ENCODE results near the gene BST1. TPM values are rescaled to one million over a fixed set of nuclear protein-coding genes. Genes with fewer than 3 reads are reported as not detected.

BST1 gene
- polyA plus RNA-seq, 1 of the 3 experiments (the other 2 are of a cell fraction) = 7.3 TPM

- TF ChIP-seq REST (IDR thresholded peaks at IDR 0.05; ENCODE audit: low read depth, low read length) = 0 out of 2 replicates have a peak, but pooled peaks have one; percentile 56
Observed at GRCh38 chr4:15695240-15695699, 7.6 kb upstream of the BST1 start (continued).

GRCh38 chr4:15695729-15696128, 7.1 kb upstream of the BST1 start:
- Histone ChIP-seq H3K36me3 (replicated peaks in 1 of 2; ENCODE audit: control insufficient read depth in 1 of 2, insufficient read depth in 2 of 2, low read length in 1 of 2) (no peaks in the 10 kb centered on the region), H3K9me2 (no peaks in the 10 kb centered on the region), H3K9ac (no peak overlapping the region), H3K4me3 (ENCODE audit: low read depth in 2 of 2, low read length in 1 of 2) (no peak overlapping the region), H3K27me3 (ENCODE audit: insufficient read depth) (no peaks in the 10 kb centered on the region), H3K4me1 (ENCODE audit: control insufficient read depth in 1 of 2, insufficient read depth in 2 of 2, low read depth in 1 of 2, low read length in 1 of 2) (peaks cover 0 to 12% of the 10 kb centered on the region in 2 experiments; a peak in 3 of 4 replicates), H3K27ac (ENCODE audit: low read depth in 2 of 2, low read length in 1 of 2) (peak overlapping the region in 1 of 2 experiments; percentile 64; a peak in 2 of 4 replicates), H3K4me2 (peak overlapping the region; percentile 36), H2AFZ (ENCODE audit: low read depth) (no peak overlapping the region), H3F3A (replicated peaks; ENCODE audit: insufficient read depth) (peaks cover 13% of the 10 kb centered on the region), H3K79me2 (ENCODE audit: insufficient read depth) (no peaks in the 10 kb centered on the region), H4K20me1 (ENCODE audit: insufficient read depth) (no peaks in the 10 kb centered on the region), H3K9me3 (no peaks in the 10 kb centered on the region)
- CTCF ChIA-PET = interaction anchor here (1.5 kb wide), 1 partner anchor 216 kb away, joined by 4 read pairs; no protein-coding TSS in a partner anchor
- DNase-seq = no peak
- POLR2A ChIA-PET = no interaction called here
- WGBS (ENCODE audit: low lambda C conversion rate) = 91% methylated on average over 3 of the region's 3 CpGs
- TF ChIP-seq MAX (IDR thresholded peaks at IDR 0.05; ENCODE audit: low read depth) = no peak

GRCh38 chr4:15696866-15697265, 6.0 kb upstream of the BST1 start:
- Histone ChIP-seq H3K9me3 (no peaks in the 10 kb centered on the region), H3K79me2 (ENCODE audit: insufficient read depth) (no peaks in the 10 kb centered on the region), H3K4me1 (ENCODE audit: control insufficient read depth in 1 of 2, insufficient read depth in 2 of 2, low read depth in 1 of 2, low read length in 1 of 2) (peaks cover 0 to under 1% of the 10 kb centered on the region in 2 experiments; a peak in 2 of 4 replicates), H4K20me1 (ENCODE audit: insufficient read depth) (no peaks in the 10 kb centered on the region), H2AFZ (ENCODE audit: low read depth) (no peak overlapping the region), H3K36me3 (replicated peaks in 1 of 2; ENCODE audit: control insufficient read depth in 1 of 2, insufficient read depth in 2 of 2, low read length in 1 of 2) (no peaks in the 10 kb centered on the region), H3K4me3 (ENCODE audit: low read depth in 2 of 2, low read length in 1 of 2) (no peak overlapping the region), H3K27ac (ENCODE audit: low read depth in 2 of 2, low read length in 1 of 2) (no peak overlapping the region), H3K4me2 (no peak overlapping the region), H3K9me2 (no peaks in the 10 kb centered on the region), H3F3A (replicated peaks; ENCODE audit: insufficient read depth) (peaks cover 7% of the 10 kb centered on the region), H3K9ac (no peak overlapping the region), H3K27me3 (ENCODE audit: insufficient read depth) (no peaks in the 10 kb centered on the region)
- WGBS (ENCODE audit: low lambda C conversion rate) = 97% methylated on average over 1 of the region's 1 CpG
- ChIA-PET POLR2A (interaction anchor here (0.6 kb wide), 1 partner anchor 518 kb away, joined by 3 read pairs; no protein-coding TSS in a partner anchor), CTCF (interaction anchor here (1.4 to 1.5 kb wide), 2 partner anchors 217 to 218 kb away, joined by 3 to 4 read pairs; no protein-coding TSS in a partner anchor)
- DNase-seq = no peak
- TF ChIP-seq RCOR1 (IDR thresholded peaks at IDR 0.05; ENCODE audit: low read length) (no peak), ELF1 (IDR thresholded peaks at IDR 0.05) (no peak), CHD2 (IDR thresholded peaks at IDR 0.05; ENCODE audit: low read length, partially characterized antibody) (no peak), RFX5 (IDR thresholded peaks at IDR 0.05; ENCODE audit: low read length) (no peak), GATA2 (CRISPR knock-in tag; IDR thresholded peaks at IDR 0.05) (no peak), IRF3 (IDR thresholded peaks at IDR 0.05; ENCODE audit: low read depth, low read length) (no peak), POLR2AphosphoS5 (IDR thresholded peaks at IDR 0.05; ENCODE audit: low read depth, low read length) (no peak), EZH2phosphoT487 (IDR thresholded peaks at IDR 0.05; ENCODE audit: borderline replicate concordance, low read depth) (no peak), ZBTB33 (IDR thresholded peaks at IDR 0.05; ENCODE audit: borderline replicate concordance, low read depth) (no peak), NRF1 (IDR thresholded peaks at IDR 0.05; ENCODE audit: low read depth, low read length) (no peak), RAD21 (IDR thresholded peaks at IDR 0.05; ENCODE audit: low read length) (no peak), JUND (IDR thresholded peaks at IDR 0.05) (no peak), PBX3 (IDR thresholded peaks at IDR 0.05) (no peak), MAX (IDR thresholded peaks at IDR 0.05; ENCODE audit: low read depth) (no peak), MXI1 (IDR thresholded peaks at IDR 0.05; ENCODE audit: low read depth, low read length) (no peak)

Data from SK-N-SH (cell line).